SK-N-MC (cell line): ENCODE data around the gene SLC41A3.

ENCODE experiments used
- EZH2 ChIP-seq: fragments of 200-600 bp; sonication (generic); IDR thresholded peaks from one replicate; pipeline ENCODE4 v1.6.1; 2017; ENCODE audit warnings: antibody characterized with exemption
- POLR2AphosphoS5 ChIP-seq: IDR thresholded peaks from 2 replicates; pipeline ENCODE4 v1.6.1; 2012; ENCODE audit warnings: mild to moderate bottlenecking, low read depth, low read length, borderline replicate concordance

DNA sequence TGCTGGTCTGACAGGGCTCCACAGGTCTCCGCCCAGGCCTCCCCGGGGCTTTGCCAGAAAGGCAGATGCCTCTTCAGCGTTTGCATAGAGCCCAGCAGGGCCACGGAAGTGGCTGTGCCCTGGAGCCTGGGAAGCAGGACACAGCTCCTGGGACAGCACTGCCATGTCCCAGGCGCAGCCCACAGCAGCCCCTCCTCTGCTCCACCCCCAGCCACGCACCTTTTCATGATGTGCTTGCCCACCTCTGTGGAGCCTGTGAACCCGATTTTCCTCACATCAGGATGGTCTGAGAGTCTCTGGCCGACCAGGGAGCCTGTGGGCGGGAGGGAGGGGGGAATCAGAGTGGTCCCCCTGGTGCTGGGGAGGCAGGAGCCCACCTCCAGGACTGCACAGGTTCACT is 33.9 kb upstream of the SLC41A3 start:
- TF ChIP-seq POLR2AphosphoS5 (no peak), EZH2 (no peak)
